H1 (cell line): Measurements from ENCODE around the gene RAMP1. TPM values are rescaled to one million over a fixed set of nuclear protein-coding genes. Genes with fewer than 3 reads are reported as not detected.

Experiments
- CBX5 ChIP-seq: fragments of 300-800, 300-1000 bp; sonication (generic); IDR thresholded peaks from 2 replicates; pipeline ENCODE4 v1.7.1; 2016; ENCODE audit warnings: antibody characterized with exemption, low read length, low read depth
- CHD1 ChIP-seq: IDR thresholded peaks from 2 replicates; pipeline ENCODE4 v1.6.1; 2012; ENCODE audit warnings: low read depth, low read length, improper control_type of control experiment
- KDM1A ChIP-seq: fragments of 200-600, 300-600 bp; sonication (generic); IDR thresholded peaks from 2 replicates; pipeline ENCODE4 v1.7.1; 2016; ENCODE audit warnings: mild to moderate bottlenecking, low read length, borderline replicate concordance
- POLR2A ChIP-seq, 2 experiments: IDR thresholded peaks; 1 replicate in 1 of 2; 2 replicates in 1 of 2; pipeline ENCODE4 v1.6.1; 2011; ENCODE audit warnings: low read depth in 2 of 2, low read length in 2 of 2, mild to moderate bottlenecking in 2 of 2; ENCODE audit errors: control extremely low read depth in 1 of 2
- SIN3A ChIP-seq, 2 experiments: IDR thresholded peaks in 1 of 2; conservative IDR thresholded peaks in 1 of 2; 2 replicates each; pipeline ENCODE4 v1.6.1; 2011 to 2012; ENCODE audit warnings: low read length in 2 of 2, improper control_type of control experiment in 1 of 2, low read depth in 1 of 2, mild to moderate bottlenecking in 1 of 2
- polyA plus RNA-seq, 7 experiments: library from polyadenylated mRNA; depleted of rRNA in 3 of 7; stranded (reverse) in 5 of 7; unstranded in 2 of 7; fragments of >200 nt in 5 of 7; fragments of 200-250 nt in 2 of 7; gene quantifications; 1 replicate in 5 of 7; 2 replicates in 1 of 7; 4 replicates in 1 of 7; pipeline versions ENCODE4 v1.2.1 to v1.2.3, GENCODE V29; 2011 to 2013; ENCODE audit warnings: missing spikeins in 2 of 7, mixed read lengths in 2 of 7
- total RNA-seq: library from RNA; stranded (reverse); fragmentation: NEBNext Ultra II Directional; extraction: Animal tissue kit (Norgen Biotek cat#: 25700); gene quantifications from 2 replicates; pipeline ENCODE4 v1.2.1, GENCODE V29; 2021
- TF ChIP-seq, protein P1 (sequence below): IDR thresholded peaks from 2 replicates; pipeline ENCODE4 v1.6.1; 2011; ENCODE audit warnings: low read length, improper control_type of control experiment

Gene RAMP1
- total and polyA plus RNA-seq, 2 of the 8 experiments (the other 6 are each of a cell fraction or from before 2014, with no cell fraction given): 0.65 to 4.3 TPM

DNA sequence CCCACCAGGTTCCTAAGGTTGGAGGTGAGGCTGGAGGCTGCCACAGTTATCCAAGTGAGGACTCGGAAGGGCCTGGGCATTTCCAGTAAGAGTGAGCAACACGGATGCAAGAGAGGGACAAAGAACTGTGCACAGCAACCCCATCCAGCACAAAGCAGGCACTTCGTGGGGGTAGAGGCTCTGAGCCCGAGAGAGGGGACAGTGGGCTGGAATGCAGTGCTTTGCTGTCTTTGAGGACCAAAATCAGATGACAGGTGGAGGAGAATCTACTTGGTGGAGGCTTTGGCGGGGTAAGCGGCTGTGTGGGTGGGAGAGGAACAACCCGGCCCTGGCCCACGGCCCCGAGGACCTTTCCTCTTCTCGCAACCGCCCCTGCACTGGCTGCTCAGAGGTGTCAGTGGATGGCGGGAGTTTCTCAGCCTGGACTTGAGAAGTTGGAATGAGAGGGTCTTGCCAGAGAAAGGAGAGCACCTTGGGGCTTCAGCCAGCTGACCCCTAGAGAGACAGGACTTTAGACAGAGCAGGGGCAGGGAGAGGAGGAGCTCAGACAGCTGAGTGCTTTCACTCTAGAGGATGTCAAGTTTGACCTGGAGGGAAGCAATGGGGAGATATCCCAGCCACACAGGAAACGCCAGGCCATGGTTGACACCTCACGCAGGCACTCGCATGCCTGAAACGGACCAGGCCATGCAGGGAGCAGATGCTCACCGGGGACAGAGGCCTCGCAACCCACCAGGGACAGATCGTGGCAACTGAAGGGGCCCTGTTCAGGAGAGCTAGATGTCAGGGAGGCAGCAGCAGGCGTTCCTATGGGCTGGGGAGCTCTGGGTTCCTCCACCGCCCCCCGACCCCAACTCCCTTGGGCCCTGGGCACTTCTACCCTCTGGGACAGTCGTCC, 11.6 kb downstream of the RAMP1 start (continued):
- no peak for TF ChIP-seq CHD1
- TF ChIP-seq POLR2A (IDR thresholded peaks at IDR 0.05; ENCODE audit: control extremely low read depth in 1 of 2, low read depth in 2 of 2, low read length in 2 of 2): no peak
- TF ChIP-seq, protein P1, sequence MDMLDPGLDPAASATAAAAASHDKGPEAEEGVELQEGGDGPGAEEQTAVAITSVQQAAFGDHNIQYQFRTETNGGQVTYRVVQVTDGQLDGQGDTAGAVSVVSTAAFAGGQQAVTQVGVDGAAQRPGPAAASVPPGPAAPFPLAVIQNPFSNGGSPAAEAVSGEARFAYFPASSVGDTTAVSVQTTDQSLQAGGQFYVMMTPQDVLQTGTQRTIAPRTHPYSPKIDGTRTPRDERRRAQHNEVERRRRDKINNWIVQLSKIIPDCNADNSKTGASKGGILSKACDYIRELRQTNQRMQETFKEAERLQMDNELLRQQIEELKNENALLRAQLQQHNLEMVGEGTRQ: no peak
- no peak for TF ChIP-seq SIN3A (conservative IDR thresholded peaks at IDR 0.05 in 1 of 2, IDR thresholded peaks at IDR 0.05 in 1 of 2; ENCODE audit: low read depth in 1 of 2, low read length in 2 of 2)
- no peak for TF ChIP-seq CBX5
- TF ChIP-seq KDM1A: no peak
